D721Med (cell line): ENCODE results near the gene HMCN2.

Experiments
- DNase-seq: peaks from one replicate; pipeline ENCODE4 v3.0.0; 2011; ENCODE audit warnings: low spot score; ENCODE audit not compliant: insufficient read length
- FAIRE-seq: peaks from 2 replicates; lab custom pipeline; 2011; peaks lifted over from hg19 to GRCh38; lab: Jason Lieb, UNC
- CTCF ChIP-seq: IDR thresholded peaks from 2 replicates; pipeline ENCODE4 v1.5.1; 2012; ENCODE audit warnings: mild to moderate bottlenecking, control low read depth; ENCODE audit not compliant: insufficient read depth; ENCODE audit errors: missing control alignments

The HMCN2 gene

GRCh38 chr9:130331573-130331972, 66.0 kb downstream of the HMCN2 start:
- FAIRE-seq (no peak), DNase-seq (no peak)

GRCh38 chr9:130332384-130332926, 66.9 kb downstream of the HMCN2 start:
- FAIRE-seq (no peak), DNase-seq (no peak)
- no peak for TF ChIP-seq CTCF

More at GRCh38 chr9:130331573-130331972, 66.0 kb downstream of the HMCN2 start:
- no peak for TF ChIP-seq CTCF

- DNase-seq (no peak), FAIRE-seq (no peak)
- no peak for TF ChIP-seq CTCF
These were observed 67.6 kb downstream of the HMCN2 start for GRCh38 chr9:130333041-130333711.

GRCh38 chr9:130333712-130334062, 68.1 kb downstream of the HMCN2 start:
- no peak for DNase-seq
- FAIRE-seq: no peak
- no peak for TF ChIP-seq CTCF

- no peak for TF ChIP-seq CTCF
- FAIRE-seq: no peak
These were observed 69.4 kb downstream of the HMCN2 start for GRCh38 chr9:130334915-130335314.

GRCh38 chr9:130336027-130336610, 70.6 kb downstream of the HMCN2 start:
- FAIRE-seq: no peak
- DNase-seq: no peak
- TF ChIP-seq CTCF: no peak

More at GRCh38 chr9:130334915-130335314, 69.4 kb downstream of the HMCN2 start:
- no peak for DNase-seq

- FAIRE-seq: no peak
- no peak for DNase-seq
- TF ChIP-seq CTCF: no peak
These were observed 71.3 kb downstream of the HMCN2 start for GRCh38 chr9:130336885-130337284.
